HepG2 (cell line): ENCODE results near the gene RNF25. TPM values are rescaled to one million over a fixed set of nuclear protein-coding genes. Genes with fewer than 3 reads are reported as not detected.

Experiments
- ATAC-seq: fragments of 200-7000 bp; cut with Tn5 transposase; 3 replicates; pipeline ENCODE4 v1.9.1; 2020; ENCODE audit warnings: mild to moderate bottlenecking, moderate library complexity
- BruUV-seq: library from RNA; stranded (reverse); fragments of 400-500 nt; replicated peaks from 2 replicates; lab custom pipeline; 2021; lab: Mats Ljungman, UMichigan
- CTCF ChIA-PET: fragments of 300-600 bp; formaldehyde crosslinking; extraction: SDS; loops from one replicate; lab custom pipeline; 2021; ENCODE audit warnings: low total read pairs, inconsistent platforms, low intra/inter-chr PET ratio; lab: Yijun Ruan, JAX
- POLR2A ChIA-PET: fragments of 350-600 bp; sonication (Branson Sonifier 250); formaldehyde crosslinking; loops from one replicate; lab custom pipeline; 2020; ENCODE audit warnings: antibody characterized with exemption, inconsistent platforms; lab: Yijun Ruan, JAX
- DNase-seq: peaks from one replicate; pipeline ENCODE4 v3.0.0-alpha.2; 2015; ENCODE audit warnings: low spot score
- FAIRE-seq: peaks from 3 replicates; lab custom pipeline; 2011; peaks lifted over from hg19 to GRCh38; lab: Jason Lieb, UNC
- H2AFZ ChIP-seq: one replicate; pipeline ENCODE4 v1.6.1; 2011; ENCODE audit warnings: low read length, inconsistent platforms
- H3K27ac ChIP-seq: fragments of 300-600 bp; 3 replicates; pipeline ENCODE4 v1.8.0; 2011; ENCODE audit warnings: mixed run types, mild to moderate bottlenecking, mixed read lengths, low read length, inconsistent platforms; ENCODE audit not compliant: insufficient read depth; ENCODE audit errors: extremely low read length
- H3K27me3 ChIP-seq, 2 experiments: fragments of 200-600 bp in 1 of 2; 2 replicates in 1 of 2; 3 replicates in 1 of 2; pipeline versions ENCODE4 v1.6.0 to v1.8.0; 2011; ENCODE audit warnings: low read length in 2 of 2, mild to moderate bottlenecking in 2 of 2, moderate library complexity in 2 of 2, inconsistent platforms in 1 of 2; ENCODE audit not compliant: insufficient read depth in 2 of 2, control insufficient read depth in 1 of 2
- H3K36me3 ChIP-seq, 2 experiments: fragments of 200-600 bp in 1 of 2; replicated peaks in 1 of 2; 2 replicates in 1 of 2; 3 replicates in 1 of 2; pipeline versions ENCODE4 v1.5.1 to v1.8.0; 2011; ENCODE audit warnings: low read length in 2 of 2, inconsistent platforms in 1 of 2; ENCODE audit not compliant: insufficient read depth in 2 of 2, control insufficient read depth in 1 of 2
- H3K4me1 ChIP-seq: 2 replicates; pipeline ENCODE4 v1.5.1; 2012; ENCODE audit warnings: low read length, inconsistent platforms; ENCODE audit not compliant: insufficient read depth
- H3K4me2 ChIP-seq: 2 replicates; pipeline ENCODE4 v1.6.0; 2011; ENCODE audit warnings: low read depth, low read length, inconsistent platforms
- H3K4me3 ChIP-seq, 3 experiments: fragments of 200-600 bp in 1 of 3; sonication (generic), shearing (Covaris generic) in 1 of 3; replicated peaks in 1 of 3; 2 replicates each; pipeline ENCODE4 v1.5.1; 2011 to 2016; ENCODE audit warnings: low read length in 3 of 3, inconsistent platforms in 2 of 3, low read depth in 2 of 3, mild to moderate bottlenecking in 2 of 3, control low read depth in 1 of 3, mixed read lengths in 1 of 3; ENCODE audit not compliant: insufficient read depth in 1 of 3
- H3K79me2 ChIP-seq: one replicate; pipeline ENCODE4 v1.6.1; 2011; ENCODE audit warnings: low read length, inconsistent platforms; ENCODE audit not compliant: insufficient read depth
- H3K9ac ChIP-seq: 2 replicates; pipeline ENCODE4 v1.6.0; 2011; ENCODE audit warnings: mild to moderate bottlenecking, low read depth, low read length, inconsistent platforms; ENCODE audit not compliant: insufficient read depth
- H3K9me3 ChIP-seq: 2 replicates; pipeline ENCODE4 v1.5.1; 2012; ENCODE audit warnings: mild to moderate bottlenecking, low read length
- H4K20me1 ChIP-seq: 2 replicates; pipeline ENCODE4 v1.6.0; 2011; ENCODE audit warnings: inconsistent platforms, mild to moderate bottlenecking, low read length, moderate library complexity; ENCODE audit not compliant: insufficient read depth
- KDM2A ChIP-seq: sonication (generic); formaldehyde crosslinking; IDR thresholded peaks from 2 replicates; pipeline ENCODE4 v1.4.0; 2020; ENCODE audit warnings: low read depth, missing genetic modification reagents, borderline replicate concordance
- MAFK ChIP-seq, 2 experiments: IDR thresholded peaks in 1 of 2; conservative IDR thresholded peaks in 1 of 2; 2 replicates each; pipeline ENCODE4 v1.6.1; 2011; ENCODE audit warnings: improper control_type of control experiment in 2 of 2, low read length in 2 of 2
- MXI1 ChIP-seq: IDR thresholded peaks from 3 replicates; pipeline ENCODE4 v1.6.1; 2012; ENCODE audit warnings: low read depth, low read length, inconsistent platforms, borderline replicate concordance
- RAD21 ChIP-seq: fragments of 450-650 bp; formaldehyde crosslinking; IDR thresholded peaks from 2 replicates; pipeline ENCODE4 v1.5.0; 2020; ENCODE audit warnings: mild to moderate bottlenecking
- SALL1 ChIP-seq: sonication (generic); formaldehyde crosslinking; IDR thresholded peaks from 2 replicates; pipeline ENCODE4 v1.8.0; 2022; ENCODE audit warnings: mild to moderate bottlenecking, missing genetic modification reagents
- SMC3 ChIP-seq: IDR thresholded peaks from 2 replicates; pipeline ENCODE4 v1.6.1; 2011; ENCODE audit warnings: low read length, improper control_type of control experiment
- STAG1 ChIP-seq: sonication (generic); formaldehyde crosslinking; IDR thresholded peaks from 2 replicates; pipeline ENCODE4 v1.4.0; 2020; ENCODE audit warnings: missing genetic modification reagents
- XRCC5 ChIP-seq: fragments of 200-400 bp; formaldehyde crosslinking; optimal IDR thresholded peaks from 2 replicates; pipeline ENCODE3; 2017; ENCODE audit warnings: mild to moderate bottlenecking, low read length
- ZC3H13 ChIP-seq: sonication (generic); formaldehyde crosslinking; IDR thresholded peaks from 2 replicates; pipeline ENCODE4 v1.8.1; 2023; ENCODE audit warnings: mild to moderate bottlenecking, missing genetic modification reagents, moderate library complexity
- ZNF274 ChIP-seq: sonication (generic); formaldehyde crosslinking; IDR thresholded peaks from 2 replicates; pipeline ENCODE4 v1.5.1; 2020; ENCODE audit warnings: mild to moderate bottlenecking, missing genetic modification reagents
- ZNF468 ChIP-seq: sonication (generic); formaldehyde crosslinking; IDR thresholded peaks from 2 replicates; pipeline ENCODE4 v1.8.0; 2022; ENCODE audit warnings: mild to moderate bottlenecking, moderate library complexity, missing genetic modification reagents
- ZNF501 ChIP-seq: sonication (generic); formaldehyde crosslinking; IDR thresholded peaks from 2 replicates; pipeline ENCODE4 v1.5.1; 2020; ENCODE audit warnings: mild to moderate bottlenecking, moderate library complexity, missing genetic modification reagents
- WGBS: methylation state at CpG from one replicate; pipeline ENCODE4 v1.1.6; 2017; ENCODE audit warnings: low lambda C conversion rate; 5-methylcytosine and 5-hydroxymethylcytosine counted together
- in situ Hi-C: cut with HindIII; loops from 2 replicates; pipeline ENCODE4 v1.10.0; 2017; ENCODE audit warnings: low pct_unique_long_range_greater_than_20kb; ENCODE audit not compliant: extremely low pct_ligation_motif_present
- intact Hi-C: fragments of 100-400 bp; cut with micrococcal nuclease; formaldehyde crosslinking; loops from one replicate; pipeline ENCODE4 v1.10.0; 2022; ENCODE audit not compliant: unreplicated experiment
- polyA plus RNA-seq, 8 experiments: library from polyadenylated mRNA; depleted of rRNA in 3 of 8; stranded (reverse) in 7 of 8; unstranded in 1 of 8; fragments of >200 nt; fragmentation: Illumina TruSeq in 4 of 8; extraction: Trizol in 4 of 8; gene quantifications; 2 replicates each; pipeline versions ENCODE4 v1.2.1 to v1.2.3, GENCODE V29; 2011 to 2016; ENCODE audit warnings: low read depth in 4 of 8, missing spikeins in 1 of 8, mixed read lengths in 1 of 8; ENCODE audit not compliant: insufficient read depth in 1 of 8
- total RNA-seq, 5 experiments: library from RNA; depleted of rRNA; stranded (reverse); fragments of >200 nt; fragmentation: Illumina TruSeq; extraction: Trizol; gene quantifications; 2 replicates each; pipeline ENCODE4 v1.2.3, GENCODE V29; 2016; ENCODE audit warnings: low read depth in 1 of 5
- TF ChIP-seq, protein P1 (sequence below): sonication (generic); formaldehyde crosslinking; IDR thresholded peaks from 2 replicates; pipeline ENCODE4 v1.5.1; 2020; ENCODE audit warnings: missing genetic modification reagents, mild to moderate bottlenecking, borderline replicate concordance
- TF ChIP-seq, protein P2 (sequence below): sonication (generic); formaldehyde crosslinking; IDR thresholded peaks from 2 replicates; pipeline ENCODE4 v1.5.0; 2020; ENCODE audit warnings: mild to moderate bottlenecking, missing genetic modification reagents

RNF25 gene
- total and polyA plus RNA-seq, 2 of the 13 experiments (the other 11 are each of a cell fraction or from before 2014, with no cell fraction given), result 37.0 to 87.6 TPM

DNA sequence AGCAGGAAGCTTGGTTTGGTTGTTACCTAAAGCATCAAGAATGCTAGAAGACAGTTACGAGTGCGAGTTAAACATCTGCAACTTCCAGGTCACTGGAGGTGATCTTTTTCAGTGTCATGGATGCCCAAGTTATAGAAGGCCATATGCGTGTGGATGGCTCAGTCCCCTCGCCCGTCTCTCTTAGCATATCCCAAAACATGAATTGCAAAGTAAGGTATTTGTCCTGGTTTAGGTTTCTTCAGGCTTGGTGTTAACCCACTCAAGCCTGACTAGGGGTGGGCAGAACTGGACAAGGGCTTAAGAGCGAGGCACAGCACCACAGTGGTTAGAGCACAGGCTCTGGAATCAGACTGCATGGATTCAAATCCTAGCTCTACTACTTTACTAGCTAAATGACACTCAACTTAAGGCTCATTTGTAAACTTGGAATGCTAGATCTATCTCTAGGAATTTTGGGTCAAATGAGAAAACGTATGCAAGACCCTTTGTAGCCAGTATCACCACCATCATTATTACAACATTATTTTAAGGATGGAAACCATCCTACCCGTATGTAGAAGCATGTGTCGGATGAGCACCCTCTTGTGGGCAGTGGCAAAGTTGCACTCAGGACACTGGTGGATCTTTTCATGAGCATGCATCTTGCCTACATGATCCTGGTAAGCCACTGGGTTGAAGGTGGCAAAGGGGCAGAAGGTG lies 23.6 kb downstream of the RNF25 start:
- Histone ChIP-seq H2AFZ (no peak overlapping the region), H3K36me3 (peaks cover 43 to 86% of the 10 kb centered on the region in 2 experiments), H3K9ac (no peak overlapping the region), H3K79me2 (no peaks in the 10 kb centered on the region), H4K20me1 (no peaks in the 10 kb centered on the region), H3K27me3 (no peaks in the 10 kb centered on the region), H3K27ac (no peak overlapping the region), H3K9me3 (no peaks in the 10 kb centered on the region), H3K4me2 (no peak overlapping the region), H3K4me3 (no peak overlapping the region), H3K4me1 (peaks cover 11% of the 10 kb centered on the region; the same call in 1 of the 2 replicates)
- 80% methylated on average over 9 of the region's 9 CpGs for WGBS
- POLR2A ChIA-PET, result interaction anchor here (1.8 kb wide), 1 partner anchor 11 kb away, joined by 5 read pairs; the partner anchor contains the start of genes BCS1L and ZNF142
- in situ Hi-C loops, result loop anchor here (5.0 kb wide), 1 partner anchor 376 kb away; the partner anchor contains the start of genes AAMP and PNKD
- FAIRE-seq, result peak; percentile 96
- CTCF ChIA-PET, result interaction anchor here (0.9 to 2.1 kb wide), 4 partner anchors 39 to 462 kb away, joined by 3 to 12 read pairs (median 4); no protein-coding TSS in a partner anchor
- intact Hi-C loops, result loop anchor here (1.0 to 2.0 kb wide), 2 partner anchors 64 to 199 kb away; no protein-coding TSS in a partner anchor
- peak; percentile 56 for DNase-seq
- peak; percentile 84 for ATAC-seq
- no TSS peak for BruUV-seq
- 0 out of 2 replicates have a peak, but pooled peaks have one; percentile 62 for TF ChIP-seq ZNF274 (CRISPR knock-in tag)
- peak; percentile 44; the same call in 1 of the 2 replicates for TF ChIP-seq ZNF501 (CRISPR knock-in tag)
- TF ChIP-seq ZNF468 (CRISPR knock-in tag), result no peak
- TF ChIP-seq XRCC5, result peak; percentile 80
- TF ChIP-seq MXI1, result 0 out of 3 replicates have a peak, but pooled peaks have one; percentile 29
- TF ChIP-seq RAD21 (CRISPR knock-in tag), result peak; percentile 77
- 0 out of 2 replicates have a peak, but pooled peaks have one; percentile 26 for TF ChIP-seq KDM2A (CRISPR knock-in tag)
- peak; percentile 66; the same call in 1 of the 2 replicates for TF ChIP-seq ZC3H13 (CRISPR knock-in tag)
- peak; percentile 7 to 33; a peak in 2 of 4 replicates for TF ChIP-seq MAFK (conservative IDR thresholded peaks at IDR 0.05 in 1 of 2, IDR thresholded peaks at IDR 0.05 in 1 of 2; ENCODE audit: low read length in 2 of 2)
- TF ChIP-seq, protein P1, sequence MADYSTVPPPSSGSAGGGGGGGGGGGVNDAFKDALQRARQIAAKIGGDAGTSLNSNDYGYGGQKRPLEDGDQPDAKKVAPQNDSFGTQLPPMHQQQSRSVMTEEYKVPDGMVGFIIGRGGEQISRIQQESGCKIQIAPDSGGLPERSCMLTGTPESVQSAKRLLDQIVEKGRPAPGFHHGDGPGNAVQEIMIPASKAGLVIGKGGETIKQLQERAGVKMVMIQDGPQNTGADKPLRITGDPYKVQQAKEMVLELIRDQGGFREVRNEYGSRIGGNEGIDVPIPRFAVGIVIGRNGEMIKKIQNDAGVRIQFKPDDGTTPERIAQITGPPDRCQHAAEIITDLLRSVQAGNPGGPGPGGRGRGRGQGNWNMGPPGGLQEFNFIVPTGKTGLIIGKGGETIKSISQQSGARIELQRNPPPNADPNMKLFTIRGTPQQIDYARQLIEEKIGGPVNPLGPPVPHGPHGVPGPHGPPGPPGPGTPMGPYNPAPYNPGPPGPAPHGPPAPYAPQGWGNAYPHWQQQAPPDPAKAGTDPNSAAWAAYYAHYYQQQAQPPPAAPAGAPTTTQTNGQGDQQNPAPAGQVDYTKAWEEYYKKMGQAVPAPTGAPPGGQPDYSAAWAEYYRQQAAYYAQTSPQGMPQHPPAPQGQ (CRISPR knock-in tag), result 0 out of 2 replicates have a peak, but pooled peaks have one; percentile 23
- TF ChIP-seq, protein P2, sequence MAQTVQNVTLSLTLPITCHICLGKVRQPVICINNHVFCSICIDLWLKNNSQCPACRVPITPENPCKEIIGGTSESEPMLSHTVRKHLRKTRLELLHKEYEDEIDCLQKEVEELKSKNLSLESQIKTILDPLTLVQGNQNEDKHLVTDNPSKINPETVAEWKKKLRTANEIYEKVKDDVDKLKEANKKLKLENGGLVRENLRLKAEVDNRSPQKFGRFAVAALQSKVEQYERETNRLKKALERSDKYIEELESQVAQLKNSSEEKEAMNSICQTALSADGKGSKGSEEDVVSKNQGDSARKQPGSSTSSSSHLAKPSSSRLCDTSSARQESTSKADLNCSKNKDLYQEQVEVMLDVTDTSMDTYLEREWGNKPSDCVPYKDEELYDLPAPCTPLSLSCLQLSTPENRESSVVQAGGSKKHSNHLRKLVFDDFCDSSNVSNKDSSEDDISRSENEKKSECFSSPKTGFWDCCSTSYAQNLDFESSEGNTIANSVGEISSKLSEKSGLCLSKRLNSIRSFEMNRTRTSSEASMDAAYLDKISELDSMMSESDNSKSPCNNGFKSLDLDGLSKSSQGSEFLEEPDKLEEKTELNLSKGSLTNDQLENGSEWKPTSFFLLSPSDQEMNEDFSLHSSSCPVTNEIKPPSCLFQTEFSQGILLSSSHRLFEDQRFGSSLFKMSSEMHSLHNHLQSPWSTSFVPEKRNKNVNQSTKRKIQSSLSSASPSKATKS (CRISPR knock-in tag), result no peak
- peak; percentile 93 for TF ChIP-seq STAG1
- TF ChIP-seq SALL1 (CRISPR knock-in tag), result peak; percentile 15; the same call in 1 of the 2 replicates
- peak; percentile 88 for TF ChIP-seq SMC3
